HG02938 (cell line): ENCODE results near the gene KLHDC7B.
A peak's percentile ranks its signal among the peaks of the same experiment; 100 is the strongest.

Experiments used
- ATAC-seq: cut with Tn5 transposase; IDR thresholded peaks from one replicate; pipeline ENCODE4 v1.9.1; 2021; ENCODE audit warnings: mild to moderate bottlenecking, moderate library complexity; ENCODE audit not compliant: unreplicated experiment

Gene KLHDC7B

GRCh38 chr22:50545522-50546325 lies at the start of gene KLHDC7B:
KLHDC7B (plus strand) TSS chr22:50545899; CDS start chr22:50546244, 345 bp downstream.
- ATAC-seq, result no peak

- no peak for ATAC-seq
These were observed 48.6 kb upstream of the KLHDC7B start for GRCh38 chr22:50497093-50497492.

GRCh38 chr22:50498322-50498890 lies 47.3 kb upstream of the KLHDC7B start:
- ATAC-seq, result no peak

DNA sequence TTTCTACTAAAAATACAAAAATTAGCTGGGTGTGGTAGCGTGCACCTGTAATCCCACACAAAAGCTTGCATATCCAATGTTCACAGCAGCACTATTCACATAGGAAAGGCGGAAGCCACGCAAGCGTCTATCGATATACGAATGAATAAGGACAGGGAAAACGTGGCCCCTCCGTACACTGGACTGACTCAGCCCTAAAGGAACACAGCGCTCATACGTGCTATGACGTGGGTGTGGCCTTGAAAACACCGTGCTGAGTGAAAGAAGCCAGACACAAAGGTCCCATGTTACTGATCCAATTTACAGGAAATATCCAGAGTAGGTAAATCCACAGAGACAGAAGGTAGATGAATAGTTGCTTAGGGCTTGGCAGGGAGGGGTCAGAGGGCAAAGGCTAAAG lies 45.2 kb upstream of the KLHDC7B start:
- no peak for ATAC-seq

GRCh38 chr22:50502096-50502495 lies 43.6 kb upstream of the KLHDC7B start:
- no peak for ATAC-seq

DNA sequence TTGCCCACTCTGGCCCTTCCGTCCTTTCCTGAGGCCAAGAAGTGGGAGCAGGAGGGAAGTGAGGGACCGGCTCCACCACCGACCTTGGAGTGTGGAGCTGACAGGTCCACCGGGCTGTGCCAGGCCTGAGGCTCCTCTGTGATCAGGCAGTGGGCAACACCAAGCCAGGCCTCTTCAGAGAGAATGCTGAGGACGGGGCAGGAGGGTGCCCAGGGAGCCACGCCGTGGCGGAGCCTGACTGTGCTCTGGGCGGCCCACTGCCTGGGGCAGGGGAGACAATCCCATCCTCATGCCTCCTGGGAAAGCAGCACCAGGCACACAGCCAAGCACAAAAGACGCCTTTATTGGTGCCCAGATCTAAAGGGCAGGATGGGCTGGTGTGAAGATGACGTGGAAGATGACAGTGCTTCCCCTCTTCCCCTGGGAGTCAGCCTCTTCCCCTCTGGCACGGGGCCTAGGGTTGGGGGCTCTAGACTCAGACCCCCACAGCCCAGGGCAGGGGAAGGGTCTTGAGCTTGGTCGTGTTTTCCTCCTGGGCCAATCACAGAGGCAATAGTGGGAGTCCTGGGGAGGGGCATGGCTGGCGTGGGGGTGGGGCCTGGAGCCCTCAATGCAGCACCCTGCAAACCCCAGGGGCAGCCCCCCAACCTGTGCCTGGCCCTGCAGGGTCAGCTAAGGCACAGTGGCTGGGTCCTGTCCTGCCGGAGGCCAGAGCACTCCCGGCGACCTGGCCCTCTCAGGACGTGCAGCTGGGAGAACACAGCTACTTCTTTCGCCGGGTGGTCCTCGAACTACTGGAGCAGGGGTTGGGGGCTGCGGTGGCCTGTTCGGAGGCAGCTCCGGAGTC lies 42.8 kb upstream of the KLHDC7B start:
- no peak for ATAC-seq

DNA sequence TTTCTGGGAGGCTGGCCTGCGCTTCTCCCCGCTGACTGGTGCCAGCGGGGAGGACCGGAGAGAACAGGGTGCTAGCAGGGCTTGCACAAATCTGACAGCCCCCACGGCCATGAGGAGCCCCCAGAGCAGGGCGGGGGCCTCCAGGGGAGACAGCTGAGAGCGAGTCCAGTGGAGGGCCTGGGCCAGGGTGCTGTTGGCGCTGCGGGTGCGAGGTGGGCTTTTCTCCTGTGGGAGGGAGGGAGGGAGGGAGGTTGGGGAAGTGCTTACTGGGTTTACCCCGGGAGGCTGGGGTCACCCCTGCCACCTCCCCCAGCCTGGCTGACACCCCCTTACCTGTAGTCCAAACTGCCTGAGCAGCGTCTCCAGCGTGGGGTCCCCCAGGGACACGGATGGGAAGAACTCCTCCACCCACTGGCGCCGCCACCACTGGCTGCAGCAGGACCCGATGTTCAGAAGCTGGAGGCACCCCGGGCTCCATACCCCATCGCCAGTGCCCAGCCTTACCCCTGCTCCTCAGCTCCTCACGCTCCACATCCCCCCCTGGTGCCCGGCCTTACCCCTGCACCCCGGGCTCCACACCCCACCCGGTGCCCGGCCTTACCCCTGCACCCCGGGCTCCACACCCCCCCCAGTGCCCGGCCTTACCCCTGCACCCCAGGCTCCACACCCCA lies 42.1 kb upstream of the KLHDC7B start:
- no peak for ATAC-seq

- no peak for ATAC-seq
These were observed 41.1 kb upstream of the KLHDC7B start for GRCh38 chr22:50504369-50505211.

DNA sequence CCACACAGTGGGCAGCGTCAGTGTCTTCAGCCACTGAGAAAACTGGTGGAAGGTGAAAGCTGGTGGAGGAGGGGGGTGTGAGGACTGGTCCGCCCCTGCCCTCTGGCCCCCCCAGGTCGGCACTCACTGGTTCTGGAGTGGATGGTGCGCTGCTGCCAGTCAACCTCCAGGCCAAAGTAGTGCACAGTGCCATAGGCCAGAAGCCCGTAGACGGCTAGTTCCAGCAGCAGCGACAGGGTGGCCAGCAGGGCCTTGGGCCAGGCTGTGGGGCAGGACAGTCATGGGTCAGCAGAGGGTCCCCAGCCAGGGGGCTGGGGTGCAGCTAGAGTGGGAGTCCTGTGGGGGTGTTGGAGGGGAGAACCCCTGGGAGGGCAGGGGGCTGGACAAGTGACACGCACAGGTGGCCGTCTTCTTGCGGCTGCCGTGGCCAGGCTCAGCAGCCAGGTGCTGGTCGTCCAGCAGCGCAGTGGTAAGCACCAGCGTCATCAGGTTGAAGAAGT lies 40.4 kb upstream of the KLHDC7B start:
- ATAC-seq, result no peak

- ATAC-seq, result no peak
These were observed 39.7 kb upstream of the KLHDC7B start for GRCh38 chr22:50505776-50506610.

- peak; percentile 7 for ATAC-seq
These were observed 38.9 kb upstream of the KLHDC7B start for GRCh38 chr22:50506611-50507420.

DNA sequence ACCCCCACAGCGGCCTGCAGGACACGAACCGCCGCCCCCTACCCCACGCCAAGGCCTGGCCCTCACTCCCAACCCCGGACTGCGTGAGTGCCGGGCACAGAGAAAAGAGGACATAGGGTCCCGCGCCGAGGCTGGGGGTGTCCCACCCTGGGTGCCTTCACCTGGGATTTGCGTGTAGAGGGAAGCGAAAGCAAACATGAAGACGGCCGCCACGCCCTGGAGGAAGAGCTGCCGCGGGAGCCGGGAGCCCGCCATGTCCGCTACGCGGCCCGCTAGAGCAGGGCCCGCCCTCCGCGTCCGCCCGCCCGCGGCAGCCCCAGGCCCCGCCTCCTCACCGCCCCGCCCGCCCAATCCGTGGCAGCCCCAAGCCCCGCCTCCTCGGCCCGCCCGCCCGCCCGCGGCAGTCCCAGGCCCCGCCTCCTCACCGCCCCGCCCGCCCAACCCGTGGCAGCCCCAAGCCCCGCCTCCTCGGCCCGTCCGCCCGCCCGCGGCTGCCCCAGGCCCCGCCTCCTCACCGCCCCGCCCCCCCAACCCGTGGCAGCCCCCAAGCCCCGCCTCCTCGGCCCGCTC lies 38.2 kb upstream of the KLHDC7B start, which contains the start of gene LMF2:
TSS of gene LMF2 (minus strand) at position 282 of the 570 bp plus-strand sequence. CDS start at position 255, 27 bp downstream.
- ATAC-seq, result peak; percentile 46

GRCh38 chr22:50507991-50508884 lies 37.5 kb upstream of the KLHDC7B start, which contains the start of gene NCAPH2:
NCAPH2 (plus strand) TSS chr22:50508224; CDS start chr22:50508338, 114 bp downstream.
- ATAC-seq, result peak; percentile 50

- ATAC-seq, result no peak
These were observed 36.8 kb upstream of the KLHDC7B start for GRCh38 chr22:50508897-50509296.

DNA sequence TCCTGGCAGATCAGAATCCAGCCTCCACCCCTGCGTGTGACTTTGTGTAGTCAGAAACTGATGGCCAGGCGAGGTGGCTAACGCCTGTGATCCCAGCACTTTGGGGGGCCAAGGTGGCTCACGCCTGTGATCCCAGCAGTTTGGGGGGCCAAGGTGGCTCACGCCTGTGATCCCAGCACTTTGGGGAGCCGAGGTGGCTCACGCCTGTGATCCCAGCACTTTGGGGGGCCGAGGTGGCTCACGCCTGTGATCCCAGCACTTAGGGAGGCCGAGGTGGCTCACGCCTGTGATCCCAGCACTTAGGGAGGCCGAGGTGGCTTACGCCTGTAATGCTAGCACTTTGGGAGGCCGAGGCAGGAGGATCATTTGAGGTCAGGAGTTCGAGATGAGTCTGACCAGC lies 32.5 kb upstream of the KLHDC7B start:
- ATAC-seq, result no peak

- ATAC-seq, result no peak
These were observed 29.6 kb upstream of the KLHDC7B start for GRCh38 chr22:50516068-50516467.

GRCh38 chr22:50516891-50517290 lies 28.8 kb upstream of the KLHDC7B start:
- ATAC-seq, result no peak
